DMS153 (cell line): Measurements from ENCODE around the gene SNRNP35.
"Not testable (repeated sequence)": the region's sequence is repeated elsewhere in the genome, so short reads cannot be mapped to it uniquely, and the experiment has no call there.

ENCODE experiments used
- DNase-seq: peaks from one replicate; lab custom pipeline; 2025; lab: John Stamatoyannopoulos, UW

The SNRNP35 gene

GRCh38 chr12:123449249-123449733 lies 8.6 kb upstream of the SNRNP35 start:
- DNase-seq = no peak

GRCh38 chr12:123449856-123450255 lies 8.1 kb upstream of the SNRNP35 start:
- DNase-seq = no peak

- no peak for DNase-seq
These were observed 7.3 kb upstream of the SNRNP35 start for GRCh38 chr12:123450636-123451035.

GRCh38 chr12:123452276-123452550 lies 5.7 kb upstream of the SNRNP35 start:
- DNase-seq = not testable (repeated sequence)

GRCh38 chr12:123453165-123453564 lies 4.8 kb upstream of the SNRNP35 start:
- no peak for DNase-seq

GRCh38 chr12:123463174-123463573 lies 5.2 kb downstream of the SNRNP35 start:
- not testable (repeated sequence) for DNase-seq

- no peak for DNase-seq
These were observed 7.1 kb downstream of the SNRNP35 start for GRCh38 chr12:123465084-123465483.

GRCh38 chr12:123468786-123469185 lies 10.8 kb downstream of the SNRNP35 start:
- no peak for DNase-seq

GRCh38 chr12:123469978-123470377 lies 12.0 kb downstream of the SNRNP35 start:
- no peak for DNase-seq

GRCh38 chr12:123471374-123472068 lies 13.6 kb downstream of the SNRNP35 start:
- DNase-seq = no peak

GRCh38 chr12:123472438-123472849 lies 14.5 kb downstream of the SNRNP35 start:
- DNase-seq = no peak

GRCh38 chr12:123474485-123475245 lies 16.7 kb downstream of the SNRNP35 start:
- DNase-seq = no peak

- no peak for DNase-seq
These were observed 17.3 kb downstream of the SNRNP35 start for GRCh38 chr12:123475246-123475703.

GRCh38 chr12:123478069-123478468 lies 20.1 kb downstream of the SNRNP35 start:
- no peak for DNase-seq

- no peak for DNase-seq
These were observed 20.8 kb downstream of the SNRNP35 start for GRCh38 chr12:123478762-123479161.

- DNase-seq = no peak
These were observed 21.7 kb downstream of the SNRNP35 start for GRCh38 chr12:123479442-123480180.

- DNase-seq = not testable (repeated sequence)
These were observed 23.3 kb downstream of the SNRNP35 start for GRCh38 chr12:123481251-123481650.

GRCh38 chr12:123482876-123483275 lies 24.9 kb downstream of the SNRNP35 start:
- DNase-seq = no peak

GRCh38 chr12:123483602-123484248 lies 25.8 kb downstream of the SNRNP35 start:
- no peak for DNase-seq

- DNase-seq = no peak
These were observed 27.8 kb downstream of the SNRNP35 start for GRCh38 chr12:123485756-123486155.

GRCh38 chr12:123487428-123487827 lies 29.5 kb downstream of the SNRNP35 start:
- DNase-seq = no peak

- DNase-seq = no peak
These were observed 30.7 kb downstream of the SNRNP35 start for GRCh38 chr12:123488539-123489230.
